ENCODE measurements around the gene BSND. TPM values are rescaled to one million over a fixed set of nuclear protein-coding genes. Genes with fewer than 3 reads are reported as not detected.
A peak's percentile ranks its signal among the peaks of the same experiment; 100 is the strongest.

The BSND gene
- total and polyA plus RNA-seq, 7 donors: not detected

DNA sequence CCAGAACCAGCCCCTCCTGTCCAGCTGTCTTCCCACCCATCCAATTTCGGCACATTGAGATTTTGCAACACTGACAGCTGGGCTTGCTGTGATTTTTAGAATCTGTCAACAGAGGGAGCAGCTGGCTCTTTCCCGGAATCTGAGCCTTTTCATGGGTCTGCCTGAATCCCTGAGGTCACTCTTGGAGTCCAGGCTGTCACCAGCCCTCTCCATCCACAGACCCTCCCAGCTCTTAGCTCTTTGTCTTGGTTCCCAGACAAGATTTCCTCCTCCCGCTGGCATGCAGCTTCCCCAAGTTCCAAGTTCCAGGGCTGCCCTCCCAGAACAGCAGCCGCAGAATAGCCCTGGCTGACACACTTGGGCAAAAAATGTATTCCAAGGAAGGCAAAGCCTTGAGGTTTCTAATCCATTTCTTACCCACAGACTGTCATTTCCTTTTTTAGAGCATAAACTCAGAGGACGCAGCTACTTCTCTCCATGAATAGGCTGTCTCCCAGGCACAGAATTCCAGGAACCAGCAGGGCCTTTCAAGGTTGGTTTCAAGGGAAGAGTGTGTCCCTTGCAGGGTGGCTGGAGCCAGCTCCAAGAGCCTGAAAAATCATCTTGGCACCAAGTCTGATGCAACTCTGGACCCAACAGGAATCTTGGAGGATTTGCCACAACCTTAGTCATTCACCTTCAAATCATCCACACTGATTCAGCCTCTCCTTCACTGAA lies 25.4 kb upstream of the BSND start:
- H3K27me3 ChIP-seq (ENCODE audit: insufficient read depth in 3 of 3, low read length in 2 of 3): no peaks in the 10 kb centered on the region
- H3K9me3 ChIP-seq: no peaks in the 10 kb centered on the region
- DNase-seq: peak; percentile 55 to 69
- H3K4me3 ChIP-seq: no peak overlapping the region
- no peaks in the 10 kb centered on the region for H3K36me3 ChIP-seq (ENCODE audit: insufficient read depth in 1 of 2, low read depth in 1 of 2)
- peak overlapping the region; percentile 80 for H3K27ac ChIP-seq
- intact Hi-C loops (cut with DNase I): no loop called here
- TF ChIP-seq, protein P1, sequence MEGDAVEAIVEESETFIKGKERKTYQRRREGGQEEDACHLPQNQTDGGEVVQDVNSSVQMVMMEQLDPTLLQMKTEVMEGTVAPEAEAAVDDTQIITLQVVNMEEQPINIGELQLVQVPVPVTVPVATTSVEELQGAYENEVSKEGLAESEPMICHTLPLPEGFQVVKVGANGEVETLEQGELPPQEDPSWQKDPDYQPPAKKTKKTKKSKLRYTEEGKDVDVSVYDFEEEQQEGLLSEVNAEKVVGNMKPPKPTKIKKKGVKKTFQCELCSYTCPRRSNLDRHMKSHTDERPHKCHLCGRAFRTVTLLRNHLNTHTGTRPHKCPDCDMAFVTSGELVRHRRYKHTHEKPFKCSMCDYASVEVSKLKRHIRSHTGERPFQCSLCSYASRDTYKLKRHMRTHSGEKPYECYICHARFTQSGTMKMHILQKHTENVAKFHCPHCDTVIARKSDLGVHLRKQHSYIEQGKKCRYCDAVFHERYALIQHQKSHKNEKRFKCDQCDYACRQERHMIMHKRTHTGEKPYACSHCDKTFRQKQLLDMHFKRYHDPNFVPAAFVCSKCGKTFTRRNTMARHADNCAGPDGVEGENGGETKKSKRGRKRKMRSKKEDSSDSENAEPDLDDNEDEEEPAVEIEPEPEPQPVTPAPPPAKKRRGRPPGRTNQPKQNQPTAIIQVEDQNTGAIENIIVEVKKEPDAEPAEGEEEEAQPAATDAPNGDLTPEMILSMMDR (IDR thresholded peaks at IDR 0.05): peak; percentile 30
- WGBS, 3 donors: 13 to 17% (median 15%) methylated on average over 5 of the region's 5 CpGs
- ATAC-seq: peak; percentile 77 to 89 (median 86)
- peaks cover 27% of the 10 kb centered on the region for H3K4me1 ChIP-seq

DNA sequence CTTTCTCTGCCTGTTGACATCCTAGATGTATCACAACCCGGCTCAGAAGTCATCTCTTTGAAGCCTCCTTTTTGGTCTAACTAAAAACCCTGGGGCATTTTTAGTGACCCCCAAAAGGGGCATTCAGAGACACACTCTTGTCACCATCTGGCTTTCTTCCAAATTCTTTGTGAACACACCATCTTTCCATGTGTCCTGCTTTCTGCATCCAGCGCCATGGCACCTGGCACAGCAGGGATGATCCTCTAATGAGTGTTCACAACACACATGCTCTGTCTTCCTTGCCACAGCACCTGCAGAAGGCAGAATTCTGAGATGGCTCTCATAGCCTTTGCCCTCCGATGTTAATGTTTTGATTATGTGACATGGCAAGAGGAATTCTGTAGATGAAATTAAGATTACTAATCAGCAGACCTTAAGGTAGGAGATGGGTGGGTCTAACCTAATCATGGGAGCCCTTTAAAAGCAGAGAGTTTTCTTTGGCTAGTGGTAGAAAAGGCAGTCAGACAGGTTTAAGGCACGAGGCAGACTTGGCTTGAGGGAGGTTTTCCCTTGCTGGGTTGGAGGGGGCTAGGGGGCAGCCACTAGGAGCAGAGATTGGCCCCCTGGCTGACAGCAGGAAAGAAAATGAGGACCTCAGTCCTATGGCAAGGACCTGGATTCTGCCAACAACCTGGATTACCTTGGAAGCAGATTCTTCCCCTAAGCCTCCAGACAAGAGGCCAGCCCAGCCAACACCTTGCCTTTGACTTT lies 23.2 kb upstream of the BSND start:
- 78 to 82% (median 82%) methylated on average over 4 of the region's 4 CpGs for WGBS, 3 donors
- H3K27ac ChIP-seq: no peak overlapping the region
- H3K4me3 ChIP-seq: no peak overlapping the region
- intact Hi-C loops (cut with DNase I): no loop called here
- H3K27me3 ChIP-seq (ENCODE audit: insufficient read depth in 3 of 3, low read length in 2 of 3): no peaks in the 10 kb centered on the region
- H3K4me1 ChIP-seq: peaks cover 36% of the 10 kb centered on the region
- no peaks in the 10 kb centered on the region for H3K36me3 ChIP-seq (ENCODE audit: insufficient read depth in 1 of 2, low read depth in 1 of 2)
- DNase-seq: no peak
- TF ChIP-seq, protein P1 (IDR thresholded peaks at IDR 0.05): no peak
- no peaks in the 10 kb centered on the region for H3K9me3 ChIP-seq
- ATAC-seq: no peak

DNA sequence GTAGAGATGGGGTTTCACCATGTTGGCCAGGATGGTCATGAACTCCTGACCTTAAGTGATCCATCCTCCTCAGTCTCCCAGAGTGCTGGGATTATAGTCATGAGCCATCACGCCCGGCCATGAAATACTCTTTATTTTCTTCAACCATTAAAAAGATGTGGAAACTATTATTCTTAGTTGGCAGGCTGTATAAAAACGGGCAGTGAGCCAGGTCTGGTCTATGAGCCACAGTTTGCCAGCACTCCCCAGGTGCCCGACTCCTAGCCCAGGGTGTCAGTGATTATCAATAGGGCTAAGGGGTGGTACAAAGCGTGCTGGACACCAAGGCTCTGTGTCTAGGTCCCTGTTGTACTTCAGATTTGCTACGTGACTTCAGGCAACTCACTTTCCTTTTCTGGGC lies 22.0 kb upstream of the BSND start:
- no peaks in the 10 kb centered on the region for H3K36me3 ChIP-seq (ENCODE audit: insufficient read depth in 1 of 2, low read depth in 1 of 2)
- 66 to 75% (median 70%) methylated on average over 6 of the region's 6 CpGs for WGBS, 3 donors
- no peaks in the 10 kb centered on the region for H3K9me3 ChIP-seq
- no peaks in the 10 kb centered on the region for H3K27me3 ChIP-seq (ENCODE audit: insufficient read depth in 3 of 3, low read length in 2 of 3)
- DNase-seq (no peak), ATAC-seq (no peak)
- peaks cover 29% of the 10 kb centered on the region for H3K4me1 ChIP-seq
- no peak overlapping the region for H3K27ac ChIP-seq
- intact Hi-C loops (cut with DNase I): no loop called here
- no peak overlapping the region for H3K4me3 ChIP-seq
- TF ChIP-seq, protein P1 (IDR thresholded peaks at IDR 0.05): no peak

DNA sequence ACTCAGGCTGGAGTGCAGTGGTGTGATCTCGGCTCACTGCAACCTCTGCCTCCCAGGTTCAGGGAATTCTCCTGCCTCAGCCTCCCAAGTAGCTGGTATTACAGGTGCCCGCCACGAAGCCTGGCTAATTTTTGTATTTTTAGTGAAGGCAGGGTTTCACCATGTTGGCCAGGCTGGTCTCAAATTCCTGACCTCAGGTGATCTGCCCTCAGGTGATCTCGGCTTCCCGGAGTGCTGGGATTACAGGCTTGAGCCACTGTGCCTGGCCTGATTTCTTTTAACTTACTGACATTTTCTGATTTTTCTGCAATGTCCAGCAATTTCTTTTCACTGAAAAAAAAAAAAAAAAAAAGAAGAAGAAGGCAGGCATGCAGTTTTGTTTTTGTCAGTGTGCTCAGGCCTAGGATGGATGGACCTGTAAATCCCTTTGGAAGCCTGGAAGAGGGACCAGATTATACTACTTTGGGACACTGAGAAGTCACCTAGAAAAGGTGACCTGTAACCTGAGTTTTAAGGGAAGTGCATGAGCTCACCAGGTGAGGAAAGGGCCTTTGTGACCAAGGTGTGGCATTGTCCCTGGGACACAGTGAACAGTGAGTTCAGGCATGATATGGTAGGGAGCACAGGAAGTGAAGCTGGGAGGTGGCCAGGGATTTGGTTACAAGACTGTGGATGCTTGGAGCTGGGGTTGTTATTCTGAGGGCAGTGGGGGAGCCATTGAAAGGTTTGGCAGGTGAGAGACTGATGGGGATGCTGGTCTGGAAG lies 21.0 kb upstream of the BSND start:
- Histone ChIP-seq H3K4me1 (peaks cover 21% of the 10 kb centered on the region), H3K27ac (no peak overlapping the region), H3K27me3 (ENCODE audit: insufficient read depth in 3 of 3, low read length in 2 of 3) (no peaks in the 10 kb centered on the region), H3K36me3 (ENCODE audit: insufficient read depth in 1 of 2, low read depth in 1 of 2) (no peaks in the 10 kb centered on the region), H3K9me3 (no peaks in the 10 kb centered on the region), H3K4me3 (no peak overlapping the region)
- no peak for DNase-seq
- TF ChIP-seq, protein P1 (IDR thresholded peaks at IDR 0.05): no peak
- WGBS, 3 donors: 85 to 91% (median 89%) methylated on average over 5 of the region's 5 CpGs
- no peak for ATAC-seq
- intact Hi-C loops (cut with DNase I): no loop called here
